Stomach smooth muscle (tissue), 2 donors: ENCODE results near the gene ZC3H18.
A peak's percentile ranks its signal among the peaks of the same experiment; 100 is the strongest.

Experiments
- H3K27ac ChIP-seq: one replicate; pipeline ENCODE4 v1.7.0; 2013; ENCODE audit warnings: mild to moderate bottlenecking, low read length, inconsistent platforms
- H3K27me3 ChIP-seq, 2 donors: one replicate each; pipeline ENCODE4 v1.7.0; 2013; ENCODE audit warnings: low read length in 2 of 2; ENCODE audit not compliant: insufficient read depth in 2 of 2, control insufficient read depth in 1 of 2
- H3K36me3 ChIP-seq, 2 donors: one replicate each; pipeline ENCODE4 v1.7.0; 2013; ENCODE audit warnings: low read length in 2 of 2; ENCODE audit not compliant: control insufficient read depth in 2 of 2, insufficient read depth in 2 of 2
- H3K4me1 ChIP-seq: one replicate; pipeline ENCODE4 v1.7.0; 2013; ENCODE audit warnings: low read length; ENCODE audit not compliant: control insufficient read depth, insufficient read depth
- H3K4me3 ChIP-seq, 2 donors: one replicate each; pipeline ENCODE4 v1.7.0; 2013; ENCODE audit warnings: low read length in 2 of 2
- H3K9ac ChIP-seq, 2 donors: one replicate each; pipeline ENCODE4 v1.7.0; 2013; ENCODE audit warnings: low read length in 2 of 2, mild to moderate bottlenecking in 1 of 2
- H3K9me3 ChIP-seq, 2 donors: one replicate each; pipeline ENCODE4 v1.7.0; 2013; ENCODE audit warnings: low read length in 2 of 2; ENCODE audit not compliant: control insufficient read depth in 2 of 2
- donor health status: healthy.
- donor health status: Pancreatic carcinoma.

Gene ZC3H18

GRCh38 chr16:88552815-88553214 is 17.4 kb upstream of the ZC3H18 start:
- Histone ChIP-seq H3K36me3 (no peaks in the 10 kb centered on the region), H3K9me3 (no peaks in the 10 kb centered on the region), H3K4me3 (no peak overlapping the region), H3K27ac (no peak overlapping the region), H3K9ac (no peak overlapping the region), H3K27me3 (peaks cover 19% of the 10 kb centered on the region in 2 donors), H3K4me1 (no peaks in the 10 kb centered on the region)

GRCh38 chr16:88553739-88554138 is 16.5 kb upstream of the ZC3H18 start:
- no peak overlapping the region for H3K27ac ChIP-seq
- no peaks in the 10 kb centered on the region for H3K36me3 ChIP-seq
- no peak overlapping the region for H3K9ac ChIP-seq
- peaks cover under 1% of the 10 kb centered on the region for H3K4me1 ChIP-seq
- H3K27me3 ChIP-seq = peaks cover 19 to 22% of the 10 kb centered on the region in 2 donors
- H3K4me3 ChIP-seq = no peak overlapping the region
- H3K9me3 ChIP-seq = no peaks in the 10 kb centered on the region

GRCh38 chr16:88554711-88555264 is 15.4 kb upstream of the ZC3H18 start:
- no peaks in the 10 kb centered on the region for H3K9me3 ChIP-seq
- H3K9ac ChIP-seq = no peak overlapping the region
- H3K36me3 ChIP-seq = no peaks in the 10 kb centered on the region
- no peak overlapping the region for H3K27ac ChIP-seq
- peaks cover 22 to 23% of the 10 kb centered on the region in 2 donors for H3K27me3 ChIP-seq
- H3K4me3 ChIP-seq = no peak overlapping the region
- peaks cover 6% of the 10 kb centered on the region for H3K4me1 ChIP-seq

- H3K27ac ChIP-seq = no peak overlapping the region
- no peaks in the 10 kb centered on the region for H3K9me3 ChIP-seq
- peaks cover 22 to 24% of the 10 kb centered on the region in 2 donors for H3K27me3 ChIP-seq
- H3K36me3 ChIP-seq = no peaks in the 10 kb centered on the region
- H3K4me3 ChIP-seq = no peak overlapping the region
- no peak overlapping the region for H3K9ac ChIP-seq
- peaks cover 6% of the 10 kb centered on the region for H3K4me1 ChIP-seq
These were observed 13.8 kb upstream of the ZC3H18 start for GRCh38 chr16:88556294-88556988.

GRCh38 chr16:88558457-88559442 is 11.5 kb upstream of the ZC3H18 start:
- Histone ChIP-seq H3K4me1 (peaks cover 10% of the 10 kb centered on the region), H3K9ac (no peak overlapping the region), H3K27me3 (peaks cover 17% of the 10 kb centered on the region in 2 donors), H3K4me3 (no peak overlapping the region), H3K27ac (no peak overlapping the region), H3K36me3 (no peaks in the 10 kb centered on the region), H3K9me3 (no peaks in the 10 kb centered on the region)

GRCh38 chr16:88560714-88561484 is 9.3 kb upstream of the ZC3H18 start:
- Histone ChIP-seq H3K36me3 (no peaks in the 10 kb centered on the region), H3K9ac (no peak overlapping the region), H3K4me3 (no peak overlapping the region), H3K27ac (no peak overlapping the region), H3K27me3 (peaks cover 12 to 17% of the 10 kb centered on the region in 2 donors), H3K9me3 (no peaks in the 10 kb centered on the region), H3K4me1 (peaks cover 10% of the 10 kb centered on the region)

- no peaks in the 10 kb centered on the region for H3K9me3 ChIP-seq
- H3K9ac ChIP-seq = peak overlapping the region; percentile 47 to 64
- peak overlapping the region; percentile 64 to 66 for H3K4me3 ChIP-seq
- H3K4me1 ChIP-seq = peaks cover 10% of the 10 kb centered on the region
- peaks cover 10 to 14% of the 10 kb centered on the region in 2 donors for H3K27me3 ChIP-seq
- no peaks in the 10 kb centered on the region for H3K36me3 ChIP-seq
- H3K27ac ChIP-seq = no peak overlapping the region
These were observed 8.5 kb upstream of the ZC3H18 start for GRCh38 chr16:88561485-88562359.

GRCh38 chr16:88566158-88566557 is 4.0 kb upstream of the ZC3H18 start:
- H3K27ac ChIP-seq = no peak overlapping the region
- H3K4me3 ChIP-seq = no peak overlapping the region
- H3K27me3 ChIP-seq = no peaks in the 10 kb centered on the region
- peaks cover 16% of the 10 kb centered on the region for H3K4me1 ChIP-seq
- H3K9me3 ChIP-seq = no peaks in the 10 kb centered on the region
- H3K36me3 ChIP-seq = no peaks in the 10 kb centered on the region
- H3K9ac ChIP-seq = no peak overlapping the region

- Histone ChIP-seq H3K27ac (no peak overlapping the region), H3K9ac (peak overlapping the region; percentile 79 to 80), H3K4me3 (peak overlapping the region; percentile 63 to 80), H3K4me1 (peaks cover 17% of the 10 kb centered on the region), H3K27me3 (no peaks in the 10 kb centered on the region), H3K9me3 (no peaks in the 10 kb centered on the region), H3K36me3 (peaks cover 3 to 4% of the 10 kb centered on the region in 2 donors)
These were observed 1.2 kb upstream of the ZC3H18 start for GRCh38 chr16:88568710-88569613.
